NAMALWA (cell line): ENCODE data around the gene CYB5A.

Experiments
- DNase-seq: peaks from one replicate; pipeline ENCODE4 v3.0.0-alpha.2; 2015; ENCODE audit warnings: low spot score

CYB5A gene

GRCh38 chr18:74248189-74248588 is 43.6 kb downstream of the CYB5A start:
- DNase-seq = no peak

- no peak for DNase-seq
Observed at GRCh38 chr18:74244554-74244953, 47.2 kb downstream of the CYB5A start.

- no peak for DNase-seq
Observed at GRCh38 chr18:74243127-74243526, 48.6 kb downstream of the CYB5A start.

GRCh38 chr18:74242438-74243096 is 49.2 kb downstream of the CYB5A start:
- DNase-seq = no peak

GRCh38 chr18:74241970-74242369 is 49.8 kb downstream of the CYB5A start:
- no peak for DNase-seq

GRCh38 chr18:74241426-74241825 is 50.3 kb downstream of the CYB5A start:
- no peak for DNase-seq

GRCh38 chr18:74239567-74239966 is 52.2 kb downstream of the CYB5A start:
- DNase-seq = no peak

GRCh38 chr18:74234326-74235171 is 57.2 kb downstream of the CYB5A start:
- DNase-seq = no peak

GRCh38 chr18:74233933-74234325 is 57.8 kb downstream of the CYB5A start:
- DNase-seq = no peak

- DNase-seq = no peak
Observed at GRCh38 chr18:74230922-74231714, 60.6 kb downstream of the CYB5A start.

GRCh38 chr18:74229891-74230290 is 61.9 kb downstream of the CYB5A start:
- DNase-seq = no peak

- DNase-seq = no peak
Observed at GRCh38 chr18:74229005-74229404, 62.8 kb downstream of the CYB5A start.

- no peak for DNase-seq
Observed at GRCh38 chr18:74228312-74228711, 63.5 kb downstream of the CYB5A start.

GRCh38 chr18:74226666-74227065 is 65.1 kb downstream of the CYB5A start:
- no peak for DNase-seq

GRCh38 chr18:74226156-74226555 is 65.6 kb downstream of the CYB5A start:
- no peak for DNase-seq

- no peak for DNase-seq
Observed at GRCh38 chr18:74225193-74225840, 66.4 kb downstream of the CYB5A start.

GRCh38 chr18:74222710-74223494 is 68.9 kb downstream of the CYB5A start:
- DNase-seq = no peak

GRCh38 chr18:74221081-74221480 is 70.7 kb downstream of the CYB5A start:
- no peak for DNase-seq

GRCh38 chr18:74219056-74219455 is 72.7 kb downstream of the CYB5A start:
- no peak for DNase-seq

- DNase-seq = no peak
Observed at GRCh38 chr18:74217476-74218143, 74.2 kb downstream of the CYB5A start.

- no peak for DNase-seq
Observed at GRCh38 chr18:74216661-74217110, 75.1 kb downstream of the CYB5A start.
